HepG2 (cell line): Measurements from ENCODE around the gene ACSL3.
"Not testable (repeated sequence)": the region's sequence is repeated elsewhere in the genome, so short reads cannot be mapped to it uniquely, and the experiment has no call there.

Experiments
- ADNP ChIP-seq: sonication (generic); formaldehyde crosslinking; IDR thresholded peaks from 2 replicates; pipeline ENCODE4 v1.4.0; 2020; ENCODE audit warnings: missing genetic modification reagents
- GABPA ChIP-seq, 2 experiments: IDR thresholded peaks; 2 replicates each; pipeline ENCODE4 v1.6.1; 2011 to 2016; ENCODE audit warnings: low read depth in 2 of 2, low read length in 1 of 2, missing biosample characterization in 1 of 2, missing genetic modification characterization in 1 of 2
- JUN ChIP-seq: sonication (generic); formaldehyde crosslinking; IDR thresholded peaks from 2 replicates; pipeline ENCODE4 v1.4.0; 2020; ENCODE audit warnings: mild to moderate bottlenecking, missing genetic modification reagents
- KLF9 ChIP-seq: IDR thresholded peaks from 2 replicates; pipeline ENCODE4 v1.6.1; 2016; ENCODE audit warnings: low read depth
- NR2F6 ChIP-seq, 2 experiments: IDR thresholded peaks; 2 replicates each; pipeline ENCODE4 v1.6.1; 2016; ENCODE audit warnings: antibody characterized with exemption in 1 of 2, mild to moderate bottlenecking in 1 of 2
- REPIN1 ChIP-seq: sonication (generic); formaldehyde crosslinking; IDR thresholded peaks from 2 replicates; pipeline ENCODE4 v1.8.0; 2022; ENCODE audit warnings: missing genetic modification reagents, low read depth, mild to moderate bottlenecking, borderline replicate concordance
- RFX5 ChIP-seq: IDR thresholded peaks from 2 replicates; pipeline ENCODE4 v1.6.1; 2011; ENCODE audit warnings: low read depth, low read length, improper control_type of control experiment
- ZKSCAN8 ChIP-seq: IDR thresholded peaks from 2 replicates; pipeline ENCODE4 v1.6.1; 2016; ENCODE audit warnings: borderline replicate concordance, missing genetic modification reagents, missing compliant biosample characterization
- TF ChIP-seq, protein P1 (sequence below): sonication (generic); formaldehyde crosslinking; IDR thresholded peaks from 2 replicates; pipeline ENCODE4 v1.8.1; 2023; ENCODE audit warnings: missing genetic modification reagents, inconsistent platforms, borderline replicate concordance
- TF ChIP-seq, protein P2 (sequence below), 2 experiments: sonication (generic) in 1 of 2; formaldehyde crosslinking in 1 of 2; IDR thresholded peaks; 2 replicates each; pipeline versions ENCODE4 v1.5.1 to v1.6.1; 2011 to 2020; ENCODE audit warnings: borderline replicate concordance in 1 of 2, low read depth in 1 of 2, low read length in 1 of 2, mild to moderate bottlenecking in 1 of 2, missing genetic modification reagents in 1 of 2, moderate library complexity in 1 of 2
- TF ChIP-seq, protein P3 (sequence below): sonication (generic); formaldehyde crosslinking; IDR thresholded peaks from 2 replicates; pipeline ENCODE4 v1.4.0; 2020; ENCODE audit warnings: missing genetic modification reagents, borderline replicate concordance

DNA sequence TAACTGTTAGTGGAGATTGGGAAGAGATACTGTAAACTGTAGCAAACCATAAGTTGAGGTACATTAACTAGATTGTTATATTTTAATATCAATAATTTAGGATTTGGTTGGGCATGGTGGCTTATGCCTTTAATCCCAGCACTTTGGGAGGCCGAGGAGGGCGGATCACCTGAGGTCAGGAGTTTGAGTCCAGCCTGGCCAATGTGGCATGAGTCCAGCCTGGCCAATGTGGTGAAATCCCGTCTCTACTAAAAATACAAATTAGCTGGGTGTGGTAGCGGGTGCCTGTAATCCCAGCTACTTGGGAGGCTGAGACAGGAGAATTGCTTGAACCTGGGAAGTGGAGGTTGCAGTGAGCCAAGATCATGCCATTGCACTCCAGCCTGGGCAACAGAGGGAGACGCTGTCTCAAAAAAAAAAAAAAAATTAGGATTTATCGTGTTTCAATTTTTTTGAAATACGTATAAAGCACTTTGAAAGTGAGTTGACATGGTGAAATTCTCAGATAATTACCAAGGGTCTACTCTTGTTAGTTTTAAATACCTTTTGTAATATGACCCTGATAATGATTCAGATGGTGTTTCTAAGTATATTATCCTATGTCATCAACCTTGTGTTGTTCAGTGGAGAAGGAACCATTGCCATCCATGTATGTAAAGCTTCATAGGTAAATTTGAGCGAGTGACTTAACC, 7.9 kb downstream of the ACSL3 start:
- TF ChIP-seq ZKSCAN8 (CRISPR knock-in tag); ADNP (CRISPR knock-in tag); RFX5; NR2F6 (IDR thresholded peaks at IDR 0.05); NR2F6 (CRISPR knock-in tag; IDR thresholded peaks at IDR 0.05); KLF9; REPIN1 (CRISPR knock-in tag); JUN (CRISPR knock-in tag); GABPA (IDR thresholded peaks at IDR 0.05; ENCODE audit: low read depth, low read length); GABPA (CRISPR knock-in tag; IDR thresholded peaks at IDR 0.05; ENCODE audit: low read depth): not testable (repeated sequence)
- TF ChIP-seq, protein P1, sequence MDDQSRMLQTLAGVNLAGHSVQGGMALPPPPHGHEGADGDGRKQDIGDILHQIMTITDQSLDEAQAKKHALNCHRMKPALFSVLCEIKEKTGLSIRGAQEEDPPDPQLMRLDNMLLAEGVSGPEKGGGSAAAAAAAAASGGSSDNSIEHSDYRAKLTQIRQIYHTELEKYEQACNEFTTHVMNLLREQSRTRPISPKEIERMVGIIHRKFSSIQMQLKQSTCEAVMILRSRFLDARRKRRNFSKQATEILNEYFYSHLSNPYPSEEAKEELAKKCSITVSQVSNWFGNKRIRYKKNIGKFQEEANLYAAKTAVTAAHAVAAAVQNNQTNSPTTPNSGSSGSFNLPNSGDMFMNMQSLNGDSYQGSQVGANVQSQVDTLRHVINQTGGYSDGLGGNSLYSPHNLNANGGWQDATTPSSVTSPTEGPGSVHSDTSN (CRISPR knock-in tag) = not testable (repeated sequence)
- TF ChIP-seq, protein P2, sequence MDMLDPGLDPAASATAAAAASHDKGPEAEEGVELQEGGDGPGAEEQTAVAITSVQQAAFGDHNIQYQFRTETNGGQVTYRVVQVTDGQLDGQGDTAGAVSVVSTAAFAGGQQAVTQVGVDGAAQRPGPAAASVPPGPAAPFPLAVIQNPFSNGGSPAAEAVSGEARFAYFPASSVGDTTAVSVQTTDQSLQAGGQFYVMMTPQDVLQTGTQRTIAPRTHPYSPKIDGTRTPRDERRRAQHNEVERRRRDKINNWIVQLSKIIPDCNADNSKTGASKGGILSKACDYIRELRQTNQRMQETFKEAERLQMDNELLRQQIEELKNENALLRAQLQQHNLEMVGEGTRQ (IDR thresholded peaks at IDR 0.05; ENCODE audit: low read depth, low read length) = not testable (repeated sequence)
- TF ChIP-seq, protein P2 (CRISPR knock-in tag; IDR thresholded peaks at IDR 0.05; ENCODE audit: borderline replicate concordance) = not testable (repeated sequence)
- TF ChIP-seq, protein P3, sequence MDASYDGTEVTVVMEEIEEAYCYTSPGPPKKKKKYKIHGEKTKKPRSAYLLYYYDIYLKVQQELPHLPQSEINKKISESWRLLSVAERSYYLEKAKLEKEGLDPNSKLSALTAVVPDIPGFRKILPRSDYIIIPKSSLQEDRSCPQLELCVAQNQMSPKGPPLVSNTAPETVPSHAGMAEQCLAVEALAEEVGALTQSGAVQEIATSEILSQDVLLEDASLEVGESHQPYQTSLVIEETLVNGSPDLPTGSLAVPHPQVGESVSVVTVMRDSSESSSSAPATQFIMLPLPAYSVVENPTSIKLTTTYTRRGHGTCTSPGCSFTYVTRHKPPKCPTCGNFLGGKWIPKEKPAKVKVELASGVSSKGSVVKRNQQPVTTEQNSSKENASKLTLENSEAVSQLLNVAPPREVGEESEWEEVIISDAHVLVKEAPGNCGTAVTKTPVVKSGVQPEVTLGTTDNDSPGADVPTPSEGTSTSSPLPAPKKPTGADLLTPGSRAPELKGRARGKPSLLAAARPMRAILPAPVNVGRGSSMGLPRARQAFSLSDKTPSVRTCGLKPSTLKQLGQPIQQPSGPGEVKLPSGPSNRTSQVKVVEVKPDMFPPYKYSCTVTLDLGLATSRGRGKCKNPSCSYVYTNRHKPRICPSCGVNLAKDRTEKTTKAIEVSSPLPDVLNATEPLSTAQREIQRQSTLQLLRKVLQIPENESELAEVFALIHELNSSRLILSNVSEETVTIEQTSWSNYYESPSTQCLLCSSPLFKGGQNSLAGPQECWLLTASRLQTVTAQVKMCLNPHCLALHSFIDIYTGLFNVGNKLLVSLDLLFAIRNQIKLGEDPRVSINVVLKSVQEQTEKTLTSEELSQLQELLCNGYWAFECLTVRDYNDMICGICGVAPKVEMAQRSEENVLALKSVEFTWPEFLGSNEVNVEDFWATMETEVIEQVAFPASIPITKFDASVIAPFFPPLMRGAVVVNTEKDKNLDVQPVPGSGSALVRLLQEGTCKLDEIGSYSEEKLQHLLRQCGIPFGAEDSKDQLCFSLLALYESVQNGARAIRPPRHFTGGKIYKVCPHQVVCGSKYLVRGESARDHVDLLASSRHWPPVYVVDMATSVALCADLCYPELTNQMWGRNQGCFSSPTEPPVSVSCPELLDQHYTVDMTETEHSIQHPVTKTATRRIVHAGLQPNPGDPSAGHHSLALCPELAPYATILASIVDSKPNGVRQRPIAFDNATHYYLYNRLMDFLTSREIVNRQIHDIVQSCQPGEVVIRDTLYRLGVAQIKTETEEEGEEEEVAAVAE (CRISPR knock-in tag) = not testable (repeated sequence)
